Stimulated activated CD4-positive, alpha-beta T cell treated with anti-CD3 and anti-CD28 coated beads, Interleukin-1b, Interleukin-23, amount 100 ng/mL, for 1 hour (primary cell): ENCODE data around the gene PTPRN2.
"Not testable (repeated sequence)": the region's sequence is repeated elsewhere in the genome, so short reads cannot be mapped to it uniquely, and the experiment has no call there.

Experiments used
- DNase-seq, 2 donors: peaks; one replicate each; pipeline ENCODE4 v3.0.0-alpha.2; 2020; ENCODE audit warnings: low read depth in 2 of 2

Gene PTPRN2

GRCh38 chr7:157503229-157503628 is 1084.4 kb downstream of the PTPRN2 start:
- DNase-seq, result no peak

- peak; percentile 10 to 41 for DNase-seq
Measured at GRCh38 chr7:157502701-157503111, 1084.9 kb downstream of the PTPRN2 start.

- no peak for DNase-seq
Measured at GRCh38 chr7:157501581-157501980, 1086.0 kb downstream of the PTPRN2 start.

- DNase-seq, result not testable (repeated sequence)
Measured at GRCh38 chr7:157500989-157501540, 1086.6 kb downstream of the PTPRN2 start.

- no peak for DNase-seq
Measured at GRCh38 chr7:157500171-157500960, 1087.3 kb downstream of the PTPRN2 start.

GRCh38 chr7:157499835-157500153 is 1087.8 kb downstream of the PTPRN2 start:
- DNase-seq, result no peak

- no peak for DNase-seq
Measured at GRCh38 chr7:157499121-157499834, 1088.3 kb downstream of the PTPRN2 start.

- no peak for DNase-seq
Measured at GRCh38 chr7:157498657-157499056, 1089.0 kb downstream of the PTPRN2 start.

GRCh38 chr7:157497744-157498651 is 1089.6 kb downstream of the PTPRN2 start:
- no peak for DNase-seq

GRCh38 chr7:157497367-157497743 is 1090.3 kb downstream of the PTPRN2 start:
- no peak for DNase-seq

GRCh38 chr7:157496416-157497275 is 1091.0 kb downstream of the PTPRN2 start:
- DNase-seq, result no peak

GRCh38 chr7:157495594-157495993 is 1092.0 kb downstream of the PTPRN2 start:
- no peak for DNase-seq

GRCh38 chr7:157495177-157495553 is 1092.5 kb downstream of the PTPRN2 start:
- DNase-seq, result no peak

- no peak for DNase-seq
Measured at GRCh38 chr7:157494506-157495176, 1093.0 kb downstream of the PTPRN2 start.

- DNase-seq, result no peak
Measured at GRCh38 chr7:157493776-157494175, 1093.8 kb downstream of the PTPRN2 start.

GRCh38 chr7:157493017-157493416 is 1094.6 kb downstream of the PTPRN2 start:
- DNase-seq, result no peak

GRCh38 chr7:157490465-157490912 is 1097.1 kb downstream of the PTPRN2 start:
- DNase-seq, result peak in 1 of 2 donors; percentile 18

GRCh38 chr7:157489870-157490269 is 1097.8 kb downstream of the PTPRN2 start:
- not testable (repeated sequence) for DNase-seq
